Caco-2 (cell line): Measurements from ENCODE around the gene IL10. TPM values are rescaled to one million over a fixed set of nuclear protein-coding genes. Genes with fewer than 3 reads are reported as not detected.

ENCODE experiments used
- BruUV-seq: library from RNA; stranded (reverse); fragments of 400-500 nt; replicated peaks from 2 replicates; lab custom pipeline; 2021; lab: Mats Ljungman, UMichigan
- CTCF ChIA-PET: fragments of 300-600 bp; sonication (Branson Sonifier 250); formaldehyde crosslinking; loops from one replicate; lab custom pipeline; 2022; ENCODE audit warnings: antibody characterized with exemption; lab: Charles Lee
- POLR2A ChIA-PET: fragments of 300-600 bp; sonication (Branson Sonifier 250); formaldehyde crosslinking; loops from one replicate; lab custom pipeline; 2022; ENCODE audit warnings: antibody characterized with exemption; lab: Charles Lee
- DNase-seq, 2 experiments: peaks; one replicate each; pipeline versions ENCODE4 v3.0.0 to v3.0.0-alpha.2; 2020 to 2022
- H3K27me3 ChIP-seq: replicated peaks from 2 replicates; pipeline ENCODE4 v1.6.0; 2011; ENCODE audit warnings: low read length; ENCODE audit not compliant: control insufficient read depth, insufficient read depth
- H3K36me3 ChIP-seq: 2 replicates; pipeline ENCODE4 v1.5.1; 2011; ENCODE audit warnings: low read length; ENCODE audit not compliant: control insufficient read depth, insufficient read depth
- H3K4me1 ChIP-seq: fragments of 250-450 bp; sonication (Bioruptor Pico); 2 replicates; pipeline ENCODE4 v1.5.1; 2020; ENCODE audit warnings: mild to moderate bottlenecking
- H3K4me3 ChIP-seq: 2 replicates; pipeline ENCODE4 v1.5.1; 2011; ENCODE audit warnings: low read depth, mild to moderate bottlenecking, control low read depth, low read length
- H3K9me3 ChIP-seq: fragments of 250-450 bp; sonication (Bioruptor Pico); 2 replicates; pipeline ENCODE4 v1.5.1; 2020; ENCODE audit warnings: mild to moderate bottlenecking, moderate library complexity
- H3K27ac Mint-ChIP-seq: one replicate; pipeline ENCODE4 v1.8.0; 2022; ENCODE audit warnings: mixed read lengths; ENCODE audit not compliant: unreplicated experiment
- H3K27me3 Mint-ChIP-seq: one replicate; pipeline ENCODE4 v1.8.0; 2022; ENCODE audit warnings: mixed read lengths; ENCODE audit not compliant: insufficient read depth, unreplicated experiment
- H3K36me3 Mint-ChIP-seq: one replicate; pipeline ENCODE4 v1.8.0; 2022; ENCODE audit warnings: mild to moderate bottlenecking, mixed read lengths; ENCODE audit not compliant: insufficient read depth, unreplicated experiment
- H3K4me1 Mint-ChIP-seq: one replicate; pipeline ENCODE4 v1.8.0; 2022; ENCODE audit warnings: low read depth, mixed read lengths; ENCODE audit not compliant: unreplicated experiment
- H3K4me3 Mint-ChIP-seq: one replicate; pipeline ENCODE4 v1.8.0; 2022; ENCODE audit warnings: mild to moderate bottlenecking, moderate library complexity, mixed read lengths; ENCODE audit not compliant: unreplicated experiment
- H3K9me3 Mint-ChIP-seq: one replicate; pipeline ENCODE4 v1.8.0; 2022; ENCODE audit warnings: mixed read lengths; ENCODE audit not compliant: unreplicated experiment
- intact Hi-C: fragments of 100-400 bp; cut with micrococcal nuclease; formaldehyde crosslinking; loops from one replicate; pipeline ENCODE4 v1.10.0; 2022; ENCODE audit not compliant: unreplicated experiment
- total RNA-seq: library from RNA; stranded (reverse); gene quantifications from 2 replicates; pipeline ENCODE4 v1.2.3, GENCODE V29; 2022
- TF ChIP-seq, protein P1 (sequence below), 2 experiments: fragments of 200-600 bp in 1 of 2; IDR thresholded peaks; 1 replicate in 1 of 2; 2 replicates in 1 of 2; pipeline versions ENCODE4 v1.5.1 to v1.8.0; 2011 to 2022; ENCODE audit warnings: antibody characterized with exemption in 1 of 2, control low read depth in 1 of 2, inconsistent platforms in 1 of 2, low read depth in 1 of 2, low read length in 1 of 2, mild to moderate bottlenecking in 1 of 2, moderate library complexity in 1 of 2; ENCODE audit not compliant: insufficient read depth in 1 of 2, severe bottlenecking in 1 of 2, unreplicated experiment in 1 of 2

The IL10 gene
- total RNA-seq, 1 experiment from 2014 or later: not detected

DNA sequence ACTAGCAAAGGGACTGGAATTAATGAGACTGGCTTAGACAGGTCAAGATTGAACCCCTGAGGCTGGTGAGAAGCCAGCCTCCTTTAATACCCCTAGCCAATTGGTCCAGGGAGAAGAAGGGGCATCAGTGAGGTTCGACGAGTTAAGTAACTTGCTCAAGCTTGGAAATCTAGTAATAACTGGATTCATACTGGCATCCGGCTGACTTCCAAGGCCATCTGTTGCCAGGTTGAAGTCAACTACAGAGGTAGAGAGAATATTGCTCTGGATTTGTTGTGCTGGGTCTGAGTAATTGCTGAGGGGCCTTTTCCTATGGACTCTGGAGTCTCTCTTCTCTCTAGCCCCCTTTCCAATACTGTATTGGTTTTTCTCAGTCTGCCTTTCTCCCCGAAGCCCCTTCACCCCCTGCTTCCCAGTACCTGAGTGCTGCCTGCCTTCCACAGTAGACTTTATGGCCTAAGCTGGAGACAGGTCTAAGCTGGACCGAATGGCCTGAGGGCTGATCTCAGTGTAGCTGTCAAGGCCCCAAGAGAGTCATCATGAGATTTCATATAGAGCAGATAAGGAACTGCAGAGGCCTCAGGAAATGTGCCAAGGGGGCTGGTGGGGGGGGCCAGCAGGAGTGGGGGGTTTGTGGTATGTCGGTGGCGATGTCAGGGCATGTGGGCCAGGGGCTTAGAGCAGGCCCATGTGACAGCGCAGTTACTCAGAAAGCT lies 44.2 kb downstream of the IL10 start:
- Histone ChIP-seq H3K27me3 (no peaks in the 10 kb centered on the region), H3K36me3 (0 out of 2 replicates have a peak, but pooled peaks cover 2% of the 10 kb centered on the region), H3K4me3 (no peak overlapping the region), H3K4me1 (peaks cover 11% of the 10 kb centered on the region), H3K9me3 (no peaks in the 10 kb centered on the region)
- H3K27ac Mint-ChIP-seq: no peak overlapping the region
- no peak overlapping the region for H3K4me3 Mint-ChIP-seq
- intact Hi-C loops: loop anchor here (2.0 kb wide), 2 partner anchors 81 to 255 kb away; no protein-coding TSS in a partner anchor
- CTCF ChIA-PET: no interaction called here
- BruUV-seq: no TSS peak
- no peak for DNase-seq
- no peaks in the 10 kb centered on the region for H3K27me3 Mint-ChIP-seq
- peaks cover 19% of the 10 kb centered on the region for H3K4me1 Mint-ChIP-seq
- POLR2A ChIA-PET: interaction anchor here (0.5 kb wide), 1 partner anchor 60 kb away, joined by 3 read pairs; no protein-coding TSS in a partner anchor
- TF ChIP-seq, protein P1, sequence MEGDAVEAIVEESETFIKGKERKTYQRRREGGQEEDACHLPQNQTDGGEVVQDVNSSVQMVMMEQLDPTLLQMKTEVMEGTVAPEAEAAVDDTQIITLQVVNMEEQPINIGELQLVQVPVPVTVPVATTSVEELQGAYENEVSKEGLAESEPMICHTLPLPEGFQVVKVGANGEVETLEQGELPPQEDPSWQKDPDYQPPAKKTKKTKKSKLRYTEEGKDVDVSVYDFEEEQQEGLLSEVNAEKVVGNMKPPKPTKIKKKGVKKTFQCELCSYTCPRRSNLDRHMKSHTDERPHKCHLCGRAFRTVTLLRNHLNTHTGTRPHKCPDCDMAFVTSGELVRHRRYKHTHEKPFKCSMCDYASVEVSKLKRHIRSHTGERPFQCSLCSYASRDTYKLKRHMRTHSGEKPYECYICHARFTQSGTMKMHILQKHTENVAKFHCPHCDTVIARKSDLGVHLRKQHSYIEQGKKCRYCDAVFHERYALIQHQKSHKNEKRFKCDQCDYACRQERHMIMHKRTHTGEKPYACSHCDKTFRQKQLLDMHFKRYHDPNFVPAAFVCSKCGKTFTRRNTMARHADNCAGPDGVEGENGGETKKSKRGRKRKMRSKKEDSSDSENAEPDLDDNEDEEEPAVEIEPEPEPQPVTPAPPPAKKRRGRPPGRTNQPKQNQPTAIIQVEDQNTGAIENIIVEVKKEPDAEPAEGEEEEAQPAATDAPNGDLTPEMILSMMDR (IDR thresholded peaks at IDR 0.05; ENCODE audit: insufficient read depth in 1 of 2, low read depth in 1 of 2, low read length in 1 of 2, severe bottlenecking in 1 of 2, unreplicated experiment in 1 of 2): no peak
- no peaks in the 10 kb centered on the region for H3K9me3 Mint-ChIP-seq
- H3K36me3 Mint-ChIP-seq: peaks cover 14% of the 10 kb centered on the region

DNA sequence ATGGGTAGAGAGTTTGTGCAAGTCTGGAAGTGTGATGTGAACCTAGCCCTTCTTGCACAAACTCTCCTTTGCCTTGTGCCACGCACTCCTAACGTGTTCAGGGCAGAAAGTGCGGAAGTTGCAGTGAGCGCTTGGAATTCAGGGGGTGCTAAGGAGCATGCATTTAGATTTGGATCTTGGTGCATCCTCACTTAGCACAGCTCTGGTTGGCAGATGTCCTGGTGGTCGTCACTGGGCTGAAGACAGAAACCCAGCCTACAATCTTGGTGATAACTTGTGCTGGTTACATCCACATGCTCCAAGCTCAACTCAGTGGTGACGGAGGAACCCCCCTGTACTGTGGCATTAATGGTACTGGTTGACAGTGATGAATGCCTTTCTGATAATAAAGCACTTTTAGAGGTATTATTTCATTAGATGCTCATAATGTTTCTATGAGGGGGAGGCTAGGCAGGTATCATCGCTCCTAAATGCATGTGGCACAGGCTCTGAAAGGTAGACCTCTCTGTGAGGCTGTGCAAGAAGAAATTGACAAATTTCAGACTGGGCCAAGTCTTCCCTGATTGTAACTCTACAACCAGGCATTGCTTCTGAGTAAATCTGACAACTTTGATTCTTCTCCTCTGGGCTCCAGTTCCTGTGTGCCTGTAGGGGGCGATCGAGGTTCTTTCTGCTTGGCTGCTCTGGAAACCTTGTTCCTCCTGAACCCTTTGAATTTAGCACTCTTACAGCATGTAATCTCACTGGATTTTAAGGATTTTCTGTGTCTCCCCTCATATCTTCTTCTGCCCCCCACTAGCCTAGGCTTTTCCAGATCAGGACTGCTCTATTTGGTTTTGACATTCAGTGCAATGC lies 47.0 kb downstream of the IL10 start:
- Mint-ChIP-seq H3K9me3 (no peaks in the 10 kb centered on the region), H3K4me1 (peaks cover 31% of the 10 kb centered on the region), H3K27me3 (no peaks in the 10 kb centered on the region), H3K27ac (no peak overlapping the region), H3K36me3 (peaks cover 10% of the 10 kb centered on the region), H3K4me3 (no peak overlapping the region)
- peak in 1 of 2 experiments; percentile 36 for DNase-seq
- ChIA-PET CTCF (interaction anchor here (0.6 to 1.8 kb wide), 3 partner anchors 23 to 187 kb away, joined by 3 to 4 read pairs (median 3); no protein-coding TSS in a partner anchor), POLR2A (no interaction called here)
- TF ChIP-seq, protein P1 (IDR thresholded peaks at IDR 0.05; ENCODE audit: insufficient read depth in 1 of 2, low read depth in 1 of 2, low read length in 1 of 2, severe bottlenecking in 1 of 2, unreplicated experiment in 1 of 2): peak in 1 of 2 experiments; percentile 42
- Histone ChIP-seq H3K9me3 (no peaks in the 10 kb centered on the region), H3K27me3 (no peaks in the 10 kb centered on the region), H3K4me1 (peaks cover 21% of the 10 kb centered on the region), H3K4me3 (no peak overlapping the region), H3K36me3 (no peaks in the 10 kb centered on the region)
- no TSS peak for BruUV-seq
- intact Hi-C loops: no loop called here

DNA sequence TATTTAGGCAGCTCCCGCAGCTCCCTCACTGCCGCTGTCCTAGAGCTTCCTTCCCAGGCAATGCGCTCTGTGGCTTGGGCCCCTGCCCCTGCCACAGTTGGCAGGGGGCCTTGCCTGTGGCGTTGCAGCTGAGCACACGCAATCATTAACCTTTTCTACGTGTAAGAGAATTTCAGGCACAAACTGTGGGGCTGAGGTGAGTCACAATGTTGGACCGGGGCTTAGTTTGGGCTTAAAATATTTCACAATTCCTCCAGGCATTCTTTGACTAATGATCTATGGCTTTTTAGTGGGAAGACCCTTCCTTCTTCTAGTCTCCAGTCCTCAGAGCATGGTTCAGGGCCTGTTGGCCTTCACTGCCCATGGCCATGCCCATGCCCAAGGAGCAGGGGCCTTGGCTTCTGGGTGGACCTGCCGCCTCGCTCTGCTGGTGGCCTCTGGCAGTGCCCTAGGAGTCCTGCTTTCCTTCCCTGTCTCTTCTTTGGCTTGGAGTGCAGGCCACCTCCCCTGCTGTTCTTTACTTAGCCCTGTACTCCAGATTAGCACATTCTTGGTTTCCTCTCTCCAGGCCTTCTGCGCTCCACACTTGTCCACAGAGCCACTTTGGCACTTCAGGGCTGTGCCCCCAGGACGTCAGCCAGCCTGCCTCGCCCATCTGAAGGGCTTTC lies 48.4 kb downstream of the IL10 start:
- no peak overlapping the region for H3K4me3 ChIP-seq
- POLR2A ChIA-PET: no interaction called here
- TF ChIP-seq, protein P1 (IDR thresholded peaks at IDR 0.05; ENCODE audit: insufficient read depth in 1 of 2, low read depth in 1 of 2, low read length in 1 of 2, severe bottlenecking in 1 of 2, unreplicated experiment in 1 of 2): no peak
- DNase-seq: peak in 1 of 2 experiments; percentile 66
- no peaks in the 10 kb centered on the region for H3K36me3 ChIP-seq
- Mint-ChIP-seq H3K4me1 (peaks cover 31% of the 10 kb centered on the region), H3K27me3 (no peaks in the 10 kb centered on the region), H3K36me3 (peaks cover 9% of the 10 kb centered on the region), H3K4me3 (peak overlapping the region; percentile 6), H3K27ac (peak overlapping the region; percentile 59), H3K9me3 (no peaks in the 10 kb centered on the region)
- BruUV-seq: no TSS peak
- H3K27me3 ChIP-seq: no peaks in the 10 kb centered on the region
- intact Hi-C loops: loop anchor here (5.0 kb wide), 1 partner anchor 92 kb away; no protein-coding TSS in a partner anchor
- CTCF ChIA-PET: interaction anchor here (1.8 kb wide), 1 partner anchor 189 kb away, joined by 4 read pairs; no protein-coding TSS in a partner anchor
- peaks cover 21% of the 10 kb centered on the region for H3K4me1 ChIP-seq
- H3K9me3 ChIP-seq: no peaks in the 10 kb centered on the region
